ENCODE results near the gene TTC21A. TPM values are rescaled to one million over a fixed set of nuclear protein-coding genes. Genes with fewer than 3 reads are reported as not detected.
"Not testable (repeated sequence)": the region's sequence is repeated elsewhere in the genome, so short reads cannot be mapped to it uniquely, and the experiment has no call there.

Gene TTC21A
- 10.2 to 12.7 TPM (median 12.3 TPM) in 3 replicates for total RNA-seq

GRCh38 chr3:39107388-39108199, at the start of gene TTC21A, which contains the start of gene GORASP1:
TSS of gene TTC21A (plus strand) at chr3:39107680. CDS start at chr3:39107838, 158 bp downstream.
TSS of gene GORASP1 (minus strand) at chr3:39107627. CDS start at chr3:39107541, 86 bp downstream.
- H3K4me1 Mint-ChIP-seq = peaks cover 30% of the 10 kb centered on the region
- H3K36me3 Mint-ChIP-seq = no peaks in the 10 kb centered on the region
- no peaks in the 10 kb centered on the region for H3K27me3 Mint-ChIP-seq (ENCODE audit: low read depth)
- peak within 1 kb of the TSS; percentile 92 for H3K4me3 Mint-ChIP-seq
- H3K9me3 Mint-ChIP-seq = no peaks in the 10 kb centered on the region
- DNase-seq (ENCODE audit: low spot score in 2 of 2, unreplicated experiment in 2 of 2) = peak; percentile 68 to 83
- TF ChIP-seq CTCF (IDR thresholded peaks at IDR 0.05; ENCODE audit: unreplicated experiment) = no peak
- peak within 1 kb of the TSS; percentile 93 for H3K27ac Mint-ChIP-seq

- H3K9me3 Mint-ChIP-seq; H3K27ac Mint-ChIP-seq; H3K36me3 Mint-ChIP-seq; H3K4me1 Mint-ChIP-seq; DNase-seq (ENCODE audit: low spot score in 2 of 2, unreplicated experiment in 2 of 2); H3K4me3 Mint-ChIP-seq; H3K27me3 Mint-ChIP-seq (ENCODE audit: low read depth): not testable (repeated sequence)
Measured at GRCh38 chr3:39061228-39061627, 46.3 kb upstream of the TTC21A start.

- no peak for TF ChIP-seq CTCF (IDR thresholded peaks at IDR 0.05; ENCODE audit: unreplicated experiment)
- H3K27me3 Mint-ChIP-seq (ENCODE audit: low read depth) = no peaks in the 10 kb centered on the region
- H3K4me3 Mint-ChIP-seq = no peak overlapping the region
- H3K9me3 Mint-ChIP-seq = peaks cover 7% of the 10 kb centered on the region
- H3K4me1 Mint-ChIP-seq = no peaks in the 10 kb centered on the region
- H3K36me3 Mint-ChIP-seq = peaks cover 10% of the 10 kb centered on the region
- DNase-seq (ENCODE audit: low spot score in 2 of 2, unreplicated experiment in 2 of 2) = no peak
- no peak overlapping the region for H3K27ac Mint-ChIP-seq
Measured at GRCh38 chr3:39062180-39062579, 45.3 kb upstream of the TTC21A start.

- Mint-ChIP-seq H3K4me1 (no peaks in the 10 kb centered on the region), H3K4me3 (no peak overlapping the region), H3K9me3 (peaks cover 7% of the 10 kb centered on the region), H3K27ac (no peak overlapping the region), H3K27me3 (ENCODE audit: low read depth) (no peaks in the 10 kb centered on the region), H3K36me3 (peaks cover 13% of the 10 kb centered on the region)
- no peak for DNase-seq (ENCODE audit: low spot score in 2 of 2, unreplicated experiment in 2 of 2)
- no peak for TF ChIP-seq CTCF (IDR thresholded peaks at IDR 0.05; ENCODE audit: unreplicated experiment)
Measured at GRCh38 chr3:39063143-39063542, 44.3 kb upstream of the TTC21A start.

- H3K27ac Mint-ChIP-seq = no peak overlapping the region
- H3K27me3 Mint-ChIP-seq (ENCODE audit: low read depth) = no peaks in the 10 kb centered on the region
- no peak for TF ChIP-seq CTCF (IDR thresholded peaks at IDR 0.05; ENCODE audit: unreplicated experiment)
- H3K4me3 Mint-ChIP-seq = no peak overlapping the region
- H3K36me3 Mint-ChIP-seq = peaks cover 10% of the 10 kb centered on the region
- peaks cover 7% of the 10 kb centered on the region for H3K9me3 Mint-ChIP-seq
- no peaks in the 10 kb centered on the region for H3K4me1 Mint-ChIP-seq
- no peak for DNase-seq (ENCODE audit: low spot score in 2 of 2, unreplicated experiment in 2 of 2)
Measured at GRCh38 chr3:39064646-39065045, 42.8 kb upstream of the TTC21A start.

GRCh38 chr3:39065197-39065596, 42.3 kb upstream of the TTC21A start:
- Mint-ChIP-seq H3K27ac (no peak overlapping the region), H3K36me3 (peaks cover 14% of the 10 kb centered on the region), H3K4me3 (no peak overlapping the region), H3K4me1 (no peaks in the 10 kb centered on the region), H3K9me3 (peaks cover 3% of the 10 kb centered on the region), H3K27me3 (ENCODE audit: low read depth) (no peaks in the 10 kb centered on the region)
- no peak for DNase-seq (ENCODE audit: low spot score in 2 of 2, unreplicated experiment in 2 of 2)
- TF ChIP-seq CTCF (IDR thresholded peaks at IDR 0.05; ENCODE audit: unreplicated experiment) = no peak
